Measurements from ENCODE around the gene EIF4B.
"Not testable (repeated sequence)": the region's sequence is repeated elsewhere in the genome, so short reads cannot be mapped to it uniquely, and the experiment has no call there.

Gene EIF4B

GRCh38 chr12:53004178-53004577, 2.1 kb upstream of the EIF4B start:
- DNase-seq = no peak

DNA sequence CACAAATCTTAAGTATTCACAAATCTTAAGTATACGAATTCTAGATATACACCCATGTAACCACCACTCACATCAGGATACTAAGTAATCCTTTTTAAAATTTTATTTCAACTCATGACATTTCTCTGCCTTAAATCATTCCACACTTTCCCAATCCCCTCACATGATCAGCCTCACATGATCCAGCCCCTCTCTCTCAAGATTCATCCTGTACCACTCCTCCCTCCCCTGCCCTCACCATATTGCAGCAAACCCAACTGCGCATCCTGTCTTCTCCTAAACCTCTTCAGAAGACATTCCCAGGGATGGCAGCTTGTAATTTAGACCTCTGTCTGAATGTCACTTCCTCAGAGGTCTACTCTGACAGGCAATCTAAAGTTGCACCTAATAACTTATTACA, 1.7 kb upstream of the EIF4B start:
- no peak for DNase-seq

GRCh38 chr12:53005215-53005985, 856 bp upstream of the EIF4B start:
- DNase-seq = no peak

- peak; percentile 61 for DNase-seq
Observed at GRCh38 chr12:53006810-53007309, 604 bp downstream of the EIF4B start.

DNA sequence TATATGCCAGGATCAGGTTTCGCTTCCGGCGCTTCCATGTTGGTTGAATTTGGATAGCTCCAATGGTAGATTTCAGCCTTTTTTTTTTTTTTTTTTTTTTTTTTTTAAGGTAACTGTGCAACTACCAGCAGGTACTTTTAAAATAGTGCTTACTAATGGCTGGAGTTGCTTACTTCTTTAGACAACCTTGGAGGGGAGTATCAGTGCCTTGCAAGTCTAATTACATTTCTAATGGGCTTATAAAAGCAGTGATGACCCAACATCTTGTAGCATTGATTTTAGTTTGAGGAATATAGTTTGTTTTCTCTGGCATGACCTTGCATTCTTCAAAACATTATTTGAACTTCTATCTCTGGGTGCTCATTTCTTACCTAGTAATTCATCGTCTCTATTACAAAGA, 1.1 kb downstream of the EIF4B start:
- no peak for DNase-seq

- DNase-seq = not testable (repeated sequence)
Observed at GRCh38 chr12:53008760-53009159, 2.5 kb downstream of the EIF4B start.

DNA sequence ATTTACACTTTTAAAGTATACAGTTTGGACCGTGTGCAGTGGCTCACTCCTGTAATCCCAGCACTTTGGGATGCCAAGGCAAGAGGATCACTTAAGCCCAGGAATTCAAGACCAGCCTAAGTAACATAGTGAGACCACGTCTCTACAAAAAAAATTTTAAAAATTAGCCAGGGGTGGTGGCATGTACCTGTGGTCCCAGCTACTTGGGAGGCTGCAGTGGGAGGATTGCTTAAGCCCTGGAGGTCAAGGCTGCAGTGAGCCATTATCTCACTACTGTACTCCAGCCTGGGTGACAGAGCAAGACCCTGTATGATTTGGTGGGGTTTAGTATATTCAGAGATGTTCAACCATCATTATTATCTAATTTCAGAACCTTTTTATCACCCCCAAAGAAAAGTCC, 4.7 kb downstream of the EIF4B start:
- no peak for DNase-seq

- no peak for DNase-seq
Observed at GRCh38 chr12:53011889-53012288, 5.6 kb downstream of the EIF4B start.

DNA sequence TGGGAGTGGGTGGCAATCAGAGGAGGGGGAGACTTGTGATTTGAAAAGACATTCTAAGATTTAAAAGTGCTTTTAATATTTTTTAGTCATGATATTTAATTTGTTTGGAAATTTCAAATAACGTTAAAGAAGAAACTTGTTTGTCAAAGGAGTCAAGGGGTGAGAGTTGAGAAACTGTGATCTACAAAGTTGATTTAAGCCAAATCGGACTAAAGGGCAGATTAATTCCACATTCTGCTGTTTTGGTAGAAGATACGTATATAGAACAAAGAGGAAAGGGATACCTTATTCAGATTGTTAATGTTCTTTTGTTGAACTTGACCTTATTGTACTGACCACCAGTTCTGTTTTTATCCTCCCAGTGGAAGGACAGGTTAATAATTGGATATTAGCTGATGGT, 6.7 kb downstream of the EIF4B start:
- no peak for DNase-seq

GRCh38 chr12:53014709-53015108, 8.5 kb downstream of the EIF4B start:
- DNase-seq = no peak

DNA sequence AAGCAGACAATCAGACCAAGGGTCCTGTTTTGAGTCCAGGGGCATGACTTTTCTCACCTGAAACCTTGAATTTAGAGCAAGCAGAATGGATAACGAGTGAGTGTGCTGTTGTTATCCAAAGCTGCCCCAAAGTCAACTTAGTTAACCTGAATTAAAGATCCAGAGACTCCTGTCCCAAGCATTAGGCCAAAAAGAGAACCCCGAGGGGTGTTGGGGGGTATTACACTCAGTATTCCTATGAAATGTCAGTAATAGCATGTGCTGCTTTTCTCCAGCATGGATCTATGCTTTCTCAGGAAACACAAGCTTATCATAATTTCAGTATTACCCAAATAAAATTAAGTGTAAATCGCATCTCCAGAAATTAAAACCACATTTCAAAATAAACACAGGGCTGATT, 19.0 kb downstream of the EIF4B start:
- no peak for DNase-seq

GRCh38 chr12:53027014-53027413, 20.8 kb downstream of the EIF4B start:
- not testable (repeated sequence) for DNase-seq

GRCh38 chr12:53031616-53032015, 25.4 kb downstream of the EIF4B start:
- no peak for DNase-seq

GRCh38 chr12:53033832-53034231, 27.6 kb downstream of the EIF4B start:
- not testable (repeated sequence) for DNase-seq

GRCh38 chr12:53034459-53034858, 28.2 kb downstream of the EIF4B start:
- no peak for DNase-seq

DNA sequence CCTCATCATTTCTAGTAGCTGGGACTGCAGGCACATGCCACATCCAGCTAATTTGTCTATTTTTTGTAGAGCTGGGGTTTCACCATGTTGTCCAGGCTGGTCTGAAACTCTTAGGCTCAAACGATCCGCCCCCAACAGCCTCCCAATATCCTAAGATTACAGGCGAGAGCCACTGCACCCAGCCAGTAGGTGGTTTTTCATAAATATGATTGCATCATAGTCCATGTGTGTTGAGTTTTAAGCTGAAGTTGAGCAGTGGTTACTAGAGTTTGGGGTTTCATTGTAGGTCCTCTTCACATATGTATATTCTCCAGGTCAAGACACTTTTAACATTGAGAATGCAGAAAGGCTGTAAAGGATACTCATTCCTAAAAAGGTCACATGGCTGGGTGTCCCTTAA, 30.5 kb downstream of the EIF4B start:
- DNase-seq = no peak

DNA sequence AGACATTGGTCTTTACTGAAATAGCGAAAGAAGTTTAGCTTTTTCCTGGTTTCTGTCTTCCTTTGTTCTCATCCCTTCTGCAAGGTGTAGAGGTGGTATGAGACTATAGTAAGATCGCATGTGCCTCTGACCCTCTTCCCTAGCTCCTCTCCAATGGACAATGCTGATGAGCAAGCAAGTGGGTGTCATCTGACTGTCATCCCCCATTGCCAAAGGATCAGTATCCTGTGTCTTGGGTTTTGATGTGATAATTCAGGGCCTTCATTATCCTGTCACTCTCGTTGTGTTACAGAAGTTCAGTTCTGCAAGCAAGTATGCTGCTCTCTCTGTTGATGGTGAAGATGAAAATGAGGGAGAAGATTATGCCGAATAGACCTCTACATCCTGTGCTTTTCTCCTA, 33.6 kb downstream of the EIF4B start:
- DNase-seq = no peak

DNA sequence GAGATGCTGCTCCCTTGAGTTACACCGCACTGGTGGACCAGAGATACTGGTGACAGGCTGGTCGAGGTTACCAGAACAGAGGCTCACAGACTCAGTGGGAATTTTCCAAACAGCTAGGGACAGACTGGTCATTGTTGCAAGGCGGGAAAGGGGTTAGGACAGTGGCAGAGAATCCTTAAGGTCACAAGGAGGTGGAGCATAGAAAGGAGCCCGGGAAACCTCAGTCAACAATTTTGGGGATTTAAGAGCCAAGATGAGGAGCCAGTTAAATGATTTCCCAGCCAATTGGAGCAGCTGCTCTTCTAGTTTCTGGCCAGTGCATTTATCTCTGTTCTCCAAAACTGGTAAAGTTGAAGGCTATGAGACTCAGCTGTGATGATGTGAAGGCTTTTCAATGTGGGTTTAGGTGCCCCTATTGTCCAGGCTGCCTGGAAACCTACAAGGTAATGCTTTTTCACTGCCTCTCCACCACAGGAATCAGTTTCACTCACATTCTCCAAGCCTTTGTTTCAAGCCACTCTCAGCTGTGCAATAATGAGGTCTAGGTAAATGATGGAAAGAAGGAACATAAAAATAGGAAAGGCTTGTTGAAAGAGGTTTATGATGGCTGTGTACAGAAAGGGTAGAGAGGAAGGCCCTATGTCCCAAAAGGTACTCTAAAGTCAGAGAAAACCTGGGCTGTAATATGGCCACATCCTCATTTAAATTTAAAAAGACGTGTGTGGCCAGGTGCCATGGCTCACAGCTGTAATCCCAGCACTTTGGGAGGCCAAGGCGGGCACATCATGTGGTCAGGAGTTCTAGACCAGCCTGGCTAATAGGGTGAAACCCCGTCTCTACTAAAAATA, 36.6 kb downstream of the EIF4B start:
- no peak for DNase-seq

DNA sequence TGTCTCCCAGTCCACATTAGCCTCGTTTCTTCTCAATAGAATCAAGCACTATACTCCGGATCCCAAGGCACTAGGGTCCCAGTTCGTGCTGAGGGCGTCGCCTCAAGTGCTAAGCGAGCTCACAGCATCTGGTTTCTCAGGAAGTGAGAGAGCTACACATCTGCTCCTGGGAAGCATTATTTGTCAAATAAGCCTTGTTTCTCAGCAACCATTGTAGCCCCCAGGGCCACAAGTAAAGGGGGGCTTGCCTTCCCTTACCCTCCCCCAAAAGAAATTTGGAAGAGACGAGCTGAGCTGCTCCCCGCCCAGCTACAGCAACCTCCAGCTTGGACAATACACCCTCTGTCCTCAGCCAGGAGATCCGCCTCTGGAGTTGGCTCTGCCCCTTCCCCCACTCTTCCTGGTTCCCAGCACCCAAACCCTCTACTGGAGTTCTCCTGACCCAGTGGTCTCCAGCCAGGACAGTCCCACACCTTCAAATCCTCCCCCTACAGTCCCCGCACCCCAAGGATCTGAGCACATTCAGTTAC, 37.9 kb downstream of the EIF4B start:
- DNase-seq = no peak

- DNase-seq = no peak
Observed at GRCh38 chr12:53044896-53045695, 38.8 kb downstream of the EIF4B start.

- no peak for DNase-seq
Observed at GRCh38 chr12:53045696-53046045, 39.4 kb downstream of the EIF4B start.

- no peak for DNase-seq
Observed at GRCh38 chr12:53046655-53047220, 40.5 kb downstream of the EIF4B start.
